ENCODE measurements around the gene KCTD16. TPM values are rescaled to one million over a fixed set of nuclear protein-coding genes. Genes with fewer than 3 reads are reported as not detected.
A peak's percentile ranks its signal among the peaks of the same experiment; 100 is the strongest.

Gene KCTD16
- total RNA-seq, 1 donor from 2014 or later, result 0.37 TPM

DNA sequence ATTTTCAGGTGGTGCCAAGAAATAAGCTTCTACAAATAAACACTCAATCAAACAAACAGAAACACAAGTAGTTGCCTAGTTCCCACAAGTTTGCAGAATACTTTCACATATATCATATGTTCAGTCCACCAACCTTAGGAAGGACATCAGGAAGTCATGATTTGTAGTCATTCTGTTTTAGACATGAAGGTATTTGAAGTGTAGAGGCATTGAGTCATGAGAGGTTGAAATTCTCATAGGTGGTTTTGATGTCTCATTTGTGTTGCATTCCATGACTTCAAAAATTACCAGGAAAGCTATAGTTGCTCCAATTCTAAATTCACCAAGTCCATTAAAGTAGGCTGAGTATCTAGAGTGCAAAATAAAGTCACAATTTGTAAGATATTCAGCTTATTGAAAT, 159.0 kb downstream of the KCTD16 start:
- Mint-ChIP-seq H3K4me3 (no peak overlapping the region), H3K27me3 (ENCODE audit: low read depth) (no peaks in the 10 kb centered on the region), H3K4me1 (no peaks in the 10 kb centered on the region), H3K36me3 (ENCODE audit: low read depth) (no peaks in the 10 kb centered on the region), H3K27ac (ENCODE audit: unreplicated experiment) (no peak overlapping the region), H3K9me3 (peaks cover 6% of the 10 kb centered on the region)
- DNase-seq (ENCODE audit: low read depth, low spot score), result no peak
- TF ChIP-seq CTCF (conservative IDR thresholded peaks at IDR 0.05), result no peak

GRCh38 chr5:144331361-144331760, 160.7 kb downstream of the KCTD16 start:
- no peaks in the 10 kb centered on the region for H3K27me3 Mint-ChIP-seq (ENCODE audit: low read depth)
- TF ChIP-seq CTCF (conservative IDR thresholded peaks at IDR 0.05), result no peak
- H3K36me3 Mint-ChIP-seq (ENCODE audit: low read depth), result no peaks in the 10 kb centered on the region
- H3K27ac Mint-ChIP-seq (ENCODE audit: unreplicated experiment), result no peak overlapping the region
- H3K9me3 Mint-ChIP-seq, result no peaks in the 10 kb centered on the region
- no peak for DNase-seq (ENCODE audit: low read depth, low spot score)
- H3K4me3 Mint-ChIP-seq, result no peak overlapping the region
- H3K4me1 Mint-ChIP-seq, result peaks cover 3% of the 10 kb centered on the region

- Mint-ChIP-seq H3K27ac (ENCODE audit: unreplicated experiment) (no peak overlapping the region), H3K4me3 (no peak overlapping the region), H3K36me3 (ENCODE audit: low read depth) (no peaks in the 10 kb centered on the region), H3K4me1 (peaks cover 3% of the 10 kb centered on the region), H3K27me3 (ENCODE audit: low read depth) (no peaks in the 10 kb centered on the region), H3K9me3 (no peaks in the 10 kb centered on the region)
- no peak for DNase-seq (ENCODE audit: low read depth, low spot score)
- TF ChIP-seq CTCF (conservative IDR thresholded peaks at IDR 0.05), result peak; percentile 40
These were observed 161.6 kb downstream of the KCTD16 start for GRCh38 chr5:144332265-144332664.

GRCh38 chr5:144333336-144333920, 162.8 kb downstream of the KCTD16 start:
- no peak for TF ChIP-seq CTCF (conservative IDR thresholded peaks at IDR 0.05)
- DNase-seq (ENCODE audit: low read depth, low spot score), result no peak
- H3K4me1 Mint-ChIP-seq, result peaks cover 3% of the 10 kb centered on the region
- H3K36me3 Mint-ChIP-seq (ENCODE audit: low read depth), result no peaks in the 10 kb centered on the region
- no peaks in the 10 kb centered on the region for H3K9me3 Mint-ChIP-seq
- H3K4me3 Mint-ChIP-seq, result no peak overlapping the region
- no peak overlapping the region for H3K27ac Mint-ChIP-seq (ENCODE audit: unreplicated experiment)
- H3K27me3 Mint-ChIP-seq (ENCODE audit: low read depth), result no peaks in the 10 kb centered on the region

- H3K4me3 Mint-ChIP-seq, result no peak overlapping the region
- no peak for DNase-seq (ENCODE audit: low read depth, low spot score)
- H3K36me3 Mint-ChIP-seq (ENCODE audit: low read depth), result no peaks in the 10 kb centered on the region
- H3K27me3 Mint-ChIP-seq (ENCODE audit: low read depth), result no peaks in the 10 kb centered on the region
- H3K9me3 Mint-ChIP-seq, result no peaks in the 10 kb centered on the region
- H3K4me1 Mint-ChIP-seq, result peaks cover 3% of the 10 kb centered on the region
- no peak overlapping the region for H3K27ac Mint-ChIP-seq (ENCODE audit: unreplicated experiment)
- no peak for TF ChIP-seq CTCF (conservative IDR thresholded peaks at IDR 0.05)
These were observed 164.9 kb downstream of the KCTD16 start for GRCh38 chr5:144335561-144335960.

Data from neural crest cell (in vitro differentiated cells).